ENCODE measurements around the gene CTAGE15.
A peak's percentile ranks its signal among the peaks of the same experiment; 100 is the strongest.
"Not testable (repeated sequence)": the region's sequence is repeated elsewhere in the genome, so short reads cannot be mapped to it uniquely, and the experiment has no call there.

The CTAGE15 gene

GRCh38 chr7:143563306-143563705, 8.3 kb upstream of the CTAGE15 start:
- not testable (repeated sequence) for H3K4me3 ChIP-seq (ENCODE audit: low read depth, low read length); H3K4me1 ChIP-seq; H3K36me3 ChIP-seq (ENCODE audit: control insufficient read depth, insufficient read depth, low read length); H3K27me3 ChIP-seq (ENCODE audit: control insufficient read depth, insufficient read depth, low read length); H3K4me2 ChIP-seq (ENCODE audit: low read length); H3K9ac ChIP-seq; H3K79me2 ChIP-seq; H2AFZ ChIP-seq; H3K27ac ChIP-seq; H3K9me3 ChIP-seq (ENCODE audit: control insufficient read depth, low read length)
- TF ChIP-seq CTCF (IDR thresholded peaks at IDR 0.05), result peak; percentile 28

- not testable (repeated sequence) for H3K4me3 ChIP-seq (ENCODE audit: low read depth, low read length); H3K79me2 ChIP-seq; H3K4me1 ChIP-seq; H3K27me3 ChIP-seq (ENCODE audit: control insufficient read depth, insufficient read depth, low read length); H3K36me3 ChIP-seq (ENCODE audit: control insufficient read depth, insufficient read depth, low read length); H2AFZ ChIP-seq; H3K9ac ChIP-seq; H3K27ac ChIP-seq; H3K9me3 ChIP-seq (ENCODE audit: control insufficient read depth, low read length); H3K4me2 ChIP-seq (ENCODE audit: low read length)
Observed at GRCh38 chr7:143566001-143566400, 5.6 kb upstream of the CTAGE15 start.

- H3K4me2 ChIP-seq (ENCODE audit: low read length); H3K36me3 ChIP-seq (ENCODE audit: control insufficient read depth, insufficient read depth, low read length); H3K4me3 ChIP-seq (ENCODE audit: low read depth, low read length); H3K27me3 ChIP-seq (ENCODE audit: control insufficient read depth, insufficient read depth, low read length); H3K79me2 ChIP-seq; H3K9me3 ChIP-seq (ENCODE audit: control insufficient read depth, low read length); H2AFZ ChIP-seq; H3K27ac ChIP-seq; H3K4me1 ChIP-seq; H3K9ac ChIP-seq: not testable (repeated sequence)
Observed at GRCh38 chr7:143588183-143588582, 16.6 kb downstream of the CTAGE15 start.

- not testable (repeated sequence) for H3K79me2 ChIP-seq; H3K27me3 ChIP-seq (ENCODE audit: control insufficient read depth, insufficient read depth, low read length); H3K9me3 ChIP-seq (ENCODE audit: control insufficient read depth, low read length); H3K9ac ChIP-seq; H3K27ac ChIP-seq; H3K36me3 ChIP-seq (ENCODE audit: control insufficient read depth, insufficient read depth, low read length); H2AFZ ChIP-seq; H3K4me1 ChIP-seq; H3K4me3 ChIP-seq (ENCODE audit: low read depth, low read length); H3K4me2 ChIP-seq (ENCODE audit: low read length)
Observed at GRCh38 chr7:143589897-143590296, 18.3 kb downstream of the CTAGE15 start.

GRCh38 chr7:143598086-143598485, 26.5 kb downstream of the CTAGE15 start:
- not testable (repeated sequence) for H3K27ac ChIP-seq; H3K9me3 ChIP-seq (ENCODE audit: control insufficient read depth, low read length); H3K4me1 ChIP-seq; H3K36me3 ChIP-seq (ENCODE audit: control insufficient read depth, insufficient read depth, low read length); H3K4me2 ChIP-seq (ENCODE audit: low read length); H3K9ac ChIP-seq; H3K79me2 ChIP-seq; H3K27me3 ChIP-seq (ENCODE audit: control insufficient read depth, insufficient read depth, low read length); H2AFZ ChIP-seq; H3K4me3 ChIP-seq (ENCODE audit: low read depth, low read length)

GRCh38 chr7:143603549-143603948, 31.9 kb downstream of the CTAGE15 start:
- H3K9me3 ChIP-seq (ENCODE audit: control insufficient read depth, low read length); H2AFZ ChIP-seq; H3K27ac ChIP-seq; H3K36me3 ChIP-seq (ENCODE audit: control insufficient read depth, insufficient read depth, low read length); H3K79me2 ChIP-seq; H3K9ac ChIP-seq; H3K4me1 ChIP-seq; H3K4me2 ChIP-seq (ENCODE audit: low read length); H3K27me3 ChIP-seq (ENCODE audit: control insufficient read depth, insufficient read depth, low read length); H3K4me3 ChIP-seq (ENCODE audit: low read depth, low read length): not testable (repeated sequence)

- H3K4me2 ChIP-seq (ENCODE audit: low read length); H3K27ac ChIP-seq; H3K79me2 ChIP-seq; H3K4me1 ChIP-seq; H3K27me3 ChIP-seq (ENCODE audit: control insufficient read depth, insufficient read depth, low read length); H2AFZ ChIP-seq; H3K4me3 ChIP-seq (ENCODE audit: low read depth, low read length); H3K9ac ChIP-seq; H3K9me3 ChIP-seq (ENCODE audit: control insufficient read depth, low read length); H3K36me3 ChIP-seq (ENCODE audit: control insufficient read depth, insufficient read depth, low read length): not testable (repeated sequence)
Observed at GRCh38 chr7:143606088-143606487, 34.5 kb downstream of the CTAGE15 start.

- H3K4me2 ChIP-seq (ENCODE audit: low read length); H3K4me3 ChIP-seq (ENCODE audit: low read depth, low read length); H3K79me2 ChIP-seq: not testable (repeated sequence)
Observed at GRCh38 chr7:143615545-143615944, 43.9 kb downstream of the CTAGE15 start.

GRCh38 chr7:143617204-143617603, 45.6 kb downstream of the CTAGE15 start:
- not testable (repeated sequence) for H3K9ac ChIP-seq; H3K79me2 ChIP-seq; H3K27me3 ChIP-seq (ENCODE audit: control insufficient read depth, insufficient read depth, low read length); H3K4me2 ChIP-seq (ENCODE audit: low read length); H3K4me3 ChIP-seq (ENCODE audit: low read depth, low read length); H2AFZ ChIP-seq; H3K27ac ChIP-seq; H3K9me3 ChIP-seq (ENCODE audit: control insufficient read depth, low read length); H3K36me3 ChIP-seq (ENCODE audit: control insufficient read depth, insufficient read depth, low read length); H3K4me1 ChIP-seq

More at GRCh38 chr7:143615545-143615944, 43.9 kb downstream of the CTAGE15 start:
- not testable (repeated sequence) for H2AFZ ChIP-seq; H3K9me3 ChIP-seq (ENCODE audit: control insufficient read depth, low read length); H3K27me3 ChIP-seq (ENCODE audit: control insufficient read depth, insufficient read depth, low read length); H3K36me3 ChIP-seq (ENCODE audit: control insufficient read depth, insufficient read depth, low read length); H3K4me1 ChIP-seq; H3K27ac ChIP-seq; H3K9ac ChIP-seq

Measured in parathyroid adenoma (tissue), 2 donors.